Caco-2 (cell line): ENCODE data around the gene SVOP. TPM values are rescaled to one million over a fixed set of nuclear protein-coding genes. Genes with fewer than 3 reads are reported as not detected.

Source experiments
- BruUV-seq: library from RNA; stranded (reverse); fragments of 400-500 nt; replicated peaks from 2 replicates; lab custom pipeline; 2021; lab: Mats Ljungman, UMichigan
- CTCF ChIA-PET: fragments of 300-600 bp; sonication (Branson Sonifier 250); formaldehyde crosslinking; loops from one replicate; lab custom pipeline; 2022; ENCODE audit warnings: antibody characterized with exemption; lab: Charles Lee
- POLR2A ChIA-PET: fragments of 300-600 bp; sonication (Branson Sonifier 250); formaldehyde crosslinking; loops from one replicate; lab custom pipeline; 2022; ENCODE audit warnings: antibody characterized with exemption; lab: Charles Lee
- DNase-seq, 2 experiments: peaks; one replicate each; pipeline versions ENCODE4 v3.0.0 to v3.0.0-alpha.2; 2020 to 2022
- H3K27me3 ChIP-seq: replicated peaks from 2 replicates; pipeline ENCODE4 v1.6.0; 2011; ENCODE audit warnings: low read length; ENCODE audit not compliant: control insufficient read depth, insufficient read depth
- H3K36me3 ChIP-seq: 2 replicates; pipeline ENCODE4 v1.5.1; 2011; ENCODE audit warnings: low read length; ENCODE audit not compliant: control insufficient read depth, insufficient read depth
- H3K4me1 ChIP-seq: fragments of 250-450 bp; sonication (Bioruptor Pico); 2 replicates; pipeline ENCODE4 v1.5.1; 2020; ENCODE audit warnings: mild to moderate bottlenecking
- H3K4me3 ChIP-seq: 2 replicates; pipeline ENCODE4 v1.5.1; 2011; ENCODE audit warnings: low read depth, mild to moderate bottlenecking, control low read depth, low read length
- H3K9me3 ChIP-seq: fragments of 250-450 bp; sonication (Bioruptor Pico); 2 replicates; pipeline ENCODE4 v1.5.1; 2020; ENCODE audit warnings: mild to moderate bottlenecking, moderate library complexity
- H3K27ac Mint-ChIP-seq: one replicate; pipeline ENCODE4 v1.8.0; 2022; ENCODE audit warnings: mixed read lengths; ENCODE audit not compliant: unreplicated experiment
- H3K27me3 Mint-ChIP-seq: one replicate; pipeline ENCODE4 v1.8.0; 2022; ENCODE audit warnings: mixed read lengths; ENCODE audit not compliant: insufficient read depth, unreplicated experiment
- H3K36me3 Mint-ChIP-seq: one replicate; pipeline ENCODE4 v1.8.0; 2022; ENCODE audit warnings: mild to moderate bottlenecking, mixed read lengths; ENCODE audit not compliant: insufficient read depth, unreplicated experiment
- H3K4me1 Mint-ChIP-seq: one replicate; pipeline ENCODE4 v1.8.0; 2022; ENCODE audit warnings: low read depth, mixed read lengths; ENCODE audit not compliant: unreplicated experiment
- H3K4me3 Mint-ChIP-seq: one replicate; pipeline ENCODE4 v1.8.0; 2022; ENCODE audit warnings: mild to moderate bottlenecking, moderate library complexity, mixed read lengths; ENCODE audit not compliant: unreplicated experiment
- H3K9me3 Mint-ChIP-seq: one replicate; pipeline ENCODE4 v1.8.0; 2022; ENCODE audit warnings: mixed read lengths; ENCODE audit not compliant: unreplicated experiment
- CTCF ChIP-seq, 2 experiments: fragments of 200-600 bp in 1 of 2; IDR thresholded peaks; 1 replicate in 1 of 2; 2 replicates in 1 of 2; pipeline versions ENCODE4 v1.5.1 to v1.8.0; 2011 to 2022; ENCODE audit warnings: antibody characterized with exemption in 1 of 2, control low read depth in 1 of 2, inconsistent platforms in 1 of 2, low read depth in 1 of 2, low read length in 1 of 2, mild to moderate bottlenecking in 1 of 2, moderate library complexity in 1 of 2; ENCODE audit not compliant: insufficient read depth in 1 of 2, severe bottlenecking in 1 of 2, unreplicated experiment in 1 of 2
- intact Hi-C: fragments of 100-400 bp; cut with micrococcal nuclease; formaldehyde crosslinking; loops from one replicate; pipeline ENCODE4 v1.10.0; 2022; ENCODE audit not compliant: unreplicated experiment
- total RNA-seq: library from RNA; stranded (reverse); gene quantifications from 2 replicates; pipeline ENCODE4 v1.2.3, GENCODE V29; 2022

SVOP gene
- total RNA-seq, 1 experiment from 2014 or later: 0.09 TPM

GRCh38 chr12:108985750-108986149 lies 35.1 kb downstream of the SVOP start:
- ChIA-PET POLR2A (no interaction called here), CTCF (no interaction called here)
- Mint-ChIP-seq H3K4me1 (no peaks in the 10 kb centered on the region), H3K36me3 (no peaks in the 10 kb centered on the region), H3K4me3 (no peak overlapping the region), H3K9me3 (no peaks in the 10 kb centered on the region), H3K27ac (no peak overlapping the region), H3K27me3 (peaks cover 11% of the 10 kb centered on the region)
- H3K4me1 ChIP-seq: peaks cover 8% of the 10 kb centered on the region
- H3K4me3 ChIP-seq: no peak overlapping the region
- TF ChIP-seq CTCF (IDR thresholded peaks at IDR 0.05; ENCODE audit: insufficient read depth in 1 of 2, low read depth in 1 of 2, low read length in 1 of 2, severe bottlenecking in 1 of 2, unreplicated experiment in 1 of 2): no peak
- no peak for DNase-seq
- no peaks in the 10 kb centered on the region for H3K9me3 ChIP-seq
- intact Hi-C loops: no loop called here
- BruUV-seq: no TSS peak
- no peaks in the 10 kb centered on the region for H3K36me3 ChIP-seq
- no peaks in the 10 kb centered on the region for H3K27me3 ChIP-seq

- no peak for DNase-seq
- Histone ChIP-seq H3K27me3 (no peaks in the 10 kb centered on the region), H3K9me3 (no peaks in the 10 kb centered on the region), H3K4me3 (no peak overlapping the region), H3K36me3 (no peaks in the 10 kb centered on the region), H3K4me1 (peaks cover 8% of the 10 kb centered on the region)
- no peaks in the 10 kb centered on the region for H3K4me1 Mint-ChIP-seq
- POLR2A ChIA-PET: no interaction called here
- CTCF ChIA-PET: interaction anchor here (0.6 to 0.9 kb wide), 2 partner anchors 9 to 17 kb away, joined by 3 read pairs; no protein-coding TSS in a partner anchor
- no peak for TF ChIP-seq CTCF (IDR thresholded peaks at IDR 0.05; ENCODE audit: insufficient read depth in 1 of 2, low read depth in 1 of 2, low read length in 1 of 2, severe bottlenecking in 1 of 2, unreplicated experiment in 1 of 2)
- no TSS peak for BruUV-seq
- H3K9me3 Mint-ChIP-seq: no peaks in the 10 kb centered on the region
- no peak overlapping the region for H3K4me3 Mint-ChIP-seq
- H3K27me3 Mint-ChIP-seq: peaks cover 5% of the 10 kb centered on the region
- intact Hi-C loops: no loop called here
- no peak overlapping the region for H3K27ac Mint-ChIP-seq
- H3K36me3 Mint-ChIP-seq: no peaks in the 10 kb centered on the region
These were observed 37.6 kb downstream of the SVOP start for GRCh38 chr12:108983227-108983626.

- no peak overlapping the region for H3K4me3 Mint-ChIP-seq
- TF ChIP-seq CTCF (IDR thresholded peaks at IDR 0.05; ENCODE audit: insufficient read depth in 1 of 2, low read depth in 1 of 2, low read length in 1 of 2, severe bottlenecking in 1 of 2, unreplicated experiment in 1 of 2): no peak
These were observed 38.1 kb downstream of the SVOP start for GRCh38 chr12:108982621-108983219.

More at GRCh38 chr12:108982621-108983219, 38.1 kb downstream of the SVOP start:
- H3K4me1 ChIP-seq: peaks cover 8% of the 10 kb centered on the region
- H3K9me3 Mint-ChIP-seq: no peaks in the 10 kb centered on the region
- H3K27ac Mint-ChIP-seq: no peak overlapping the region
- H3K4me1 Mint-ChIP-seq: no peaks in the 10 kb centered on the region
- H3K36me3 Mint-ChIP-seq: no peaks in the 10 kb centered on the region
- H3K27me3 ChIP-seq: no peaks in the 10 kb centered on the region
- POLR2A ChIA-PET: no interaction called here
- H3K4me3 ChIP-seq: no peak overlapping the region
- no peaks in the 10 kb centered on the region for H3K9me3 ChIP-seq
- no peak for DNase-seq
- H3K27me3 Mint-ChIP-seq: peaks cover 4% of the 10 kb centered on the region
- BruUV-seq: no TSS peak
- CTCF ChIA-PET: no interaction called here
- intact Hi-C loops: no loop called here
- H3K36me3 ChIP-seq: no peaks in the 10 kb centered on the region
